Measurements from ENCODE around the gene SYTL5. TPM values are rescaled to one million over a fixed set of nuclear protein-coding genes. Genes with fewer than 3 reads are reported as not detected.

Gene SYTL5
- total and polyA plus RNA-seq, 2 of the 4 experiments (the other 2 are of a cell fraction) = 0.19 to 0.54 TPM

- no CpG with 5 or more reads among the region's 4 CpGs for WGBS, 2 experiments (ENCODE audit: extremely low coverage in 2 of 2, insufficient read length in 1 of 2)
- H3K56ac ChIP-seq (ENCODE audit: extremely low read depth, insufficient read depth, low read length) = no peak overlapping the region
- H3K27ac ChIP-seq (ENCODE audit: insufficient read depth, low read length) = no peak overlapping the region
- H3K9me1 ChIP-seq (ENCODE audit: insufficient read depth, low read length) = no peaks in the 10 kb centered on the region
- no peak overlapping the region for H3K18ac ChIP-seq (ENCODE audit: low read depth, low read length)
- TF ChIP-seq SMC3 (IDR thresholded peaks at IDR 0.05; ENCODE audit: low read depth, low read length) = no peak
- no peak for TF ChIP-seq USF2 (IDR thresholded peaks at IDR 0.05; ENCODE audit: low read depth, low read length)
- TF ChIP-seq POLR2A (IDR thresholded peaks at IDR 0.05; ENCODE audit: low read depth, low read length) = no peak
- TF ChIP-seq ELK1 (IDR thresholded peaks at IDR 0.05; ENCODE audit: borderline replicate concordance, low read depth, low read length) = no peak
- H2BK15ac ChIP-seq (ENCODE audit: low read depth, low read length) = no peak overlapping the region
- no peaks in the 10 kb centered on the region for H4K20me1 ChIP-seq (ENCODE audit: insufficient read depth, low read length)
- no peaks in the 10 kb centered on the region; the same call in 1 of the 2 replicates for H3K27me3 ChIP-seq (ENCODE audit: control insufficient read depth, insufficient read depth, low read length)
- no peaks in the 10 kb centered on the region for H3K36me3 ChIP-seq (ENCODE audit: control insufficient read depth, insufficient read depth, low read length)
- no peak overlapping the region for H2AK9ac ChIP-seq (replicated peaks; ENCODE audit: low read depth, low read length, poor library complexity)
- H2AFZ ChIP-seq (replicated peaks; ENCODE audit: low read length, poor library complexity) = no peak overlapping the region
- in situ Hi-C loops (cut with MboI; ENCODE audit: low sequenced_read_pairs) (no loop called here), intact Hi-C loops (cut with micrococcal nuclease) (no loop called here), dilution Hi-C loops (cut with HindIII; ENCODE audit: low sequenced_read_pairs, unreplicated experiment) (no loop called here)
- no peaks in the 10 kb centered on the region for H3K79me1 ChIP-seq (ENCODE audit: low read depth in 1 of 2, low read length in 2 of 2)
- no peak overlapping the region for H2BK5ac ChIP-seq (ENCODE audit: low read depth, low read length, poor library complexity, severe bottlenecking)
- no peak for DNase-seq
- no TSS peak for BruUV-seq (replicated peaks)
- CTCF ChIA-PET = no interaction called here
- H3K4me1 ChIP-seq (ENCODE audit: control insufficient read depth, insufficient read depth, low read length) = no peaks in the 10 kb centered on the region
- no peak overlapping the region for H3K14ac ChIP-seq (replicated peaks; ENCODE audit: low read depth, low read length)
- no peak for ATAC-seq (ENCODE audit: low read depth)
- no peak overlapping the region for H3K23ac ChIP-seq (ENCODE audit: low read depth, low read length)
- no peak overlapping the region for H2BK20ac ChIP-seq (ENCODE audit: low read depth, low read length)
- no peaks in the 10 kb centered on the region for H3K9me3 ChIP-seq (ENCODE audit: control insufficient read depth, insufficient read depth, low read length)
- no peak overlapping the region for H3K4me3 ChIP-seq (ENCODE audit: insufficient read depth, low read depth, low read length)
- no peak overlapping the region for H4K5ac ChIP-seq (ENCODE audit: low read depth, low read length)
- no peak overlapping the region for H2BK120ac ChIP-seq (ENCODE audit: low read depth, low read length)
- no peak overlapping the region for H3K4me2 ChIP-seq (ENCODE audit: low read depth, low read length)
- H3K9ac ChIP-seq (ENCODE audit: low read depth, low read length) = no peak overlapping the region
- POLR2A ChIA-PET (ENCODE audit: unreplicated experiment) = no interaction called here
- no peak overlapping the region for H4K8ac ChIP-seq (ENCODE audit: low read depth in 2 of 2, low read length in 2 of 2)
- no peak overlapping the region for H2AK5ac ChIP-seq (ENCODE audit: low read depth, low read length)
- H4K91ac ChIP-seq (ENCODE audit: insufficient read depth, low read depth, low read length) = no peak overlapping the region
- no peak overlapping the region for H3K4ac ChIP-seq (ENCODE audit: low read depth, low read length)
These were observed 102.9 kb downstream of the SYTL5 start for GRCh38 chrX:38109042-38109898.

Data from IMR-90 (cell line).